Effector CD4-positive, alpha-beta T cell (primary cell): ENCODE data around the gene USF3.
"Not testable (repeated sequence)": the region's sequence is repeated elsewhere in the genome, so short reads cannot be mapped to it uniquely, and the experiment has no call there.

Experiments used
- DNase-seq: peaks from one replicate; pipeline ENCODE4 v3.0.0-alpha.2; 2020

USF3 gene

DNA sequence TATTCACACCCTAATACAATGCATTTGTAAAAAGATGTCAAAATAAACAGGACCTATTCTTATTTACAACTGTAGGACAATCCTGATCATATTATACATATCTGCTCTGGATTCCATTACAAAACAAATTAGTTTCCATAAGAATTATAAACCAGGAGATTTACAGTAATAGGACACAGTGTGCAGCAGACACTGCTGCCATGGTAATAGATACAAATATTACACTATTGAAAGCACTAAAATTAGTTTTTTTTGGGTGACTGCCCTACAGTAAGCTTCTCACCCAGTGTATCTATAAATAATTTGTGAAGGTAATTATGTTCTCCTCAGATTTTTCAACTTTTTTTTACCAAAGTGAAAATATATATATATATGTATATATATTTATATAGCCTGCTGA, 47.9 kb downstream of the USF3 start:
- DNase-seq: no peak

GRCh38 chr3:113643583-113643982, 52.9 kb downstream of the USF3 start:
- DNase-seq: no peak

- no peak for DNase-seq
Measured at GRCh38 chr3:113638910-113639309, 57.5 kb downstream of the USF3 start.

DNA sequence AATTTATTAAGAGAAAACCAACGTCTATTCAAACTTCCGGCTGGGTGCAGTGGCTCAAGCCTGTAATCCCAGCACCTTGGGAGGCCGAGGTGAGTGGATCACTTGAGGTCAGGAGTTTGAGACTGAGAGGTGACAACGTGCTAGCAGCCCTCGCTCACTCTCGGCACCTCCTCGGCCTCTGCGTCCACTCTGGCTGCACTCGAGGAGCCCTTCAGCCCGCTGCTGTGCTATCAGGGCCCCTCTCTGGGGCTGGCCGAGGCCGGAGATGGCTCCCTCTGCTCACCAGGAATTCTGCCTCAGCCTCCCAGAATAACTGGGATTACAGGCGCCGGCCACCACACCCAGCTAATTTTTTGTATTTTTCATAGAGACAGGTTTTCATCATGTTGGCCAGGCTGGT, 58.7 kb downstream of the USF3 start:
- DNase-seq: no peak

GRCh38 chr3:113636034-113636433, 60.4 kb downstream of the USF3 start:
- not testable (repeated sequence) for DNase-seq

- no peak for DNase-seq
Measured at GRCh38 chr3:113634782-113635474, 61.5 kb downstream of the USF3 start.

DNA sequence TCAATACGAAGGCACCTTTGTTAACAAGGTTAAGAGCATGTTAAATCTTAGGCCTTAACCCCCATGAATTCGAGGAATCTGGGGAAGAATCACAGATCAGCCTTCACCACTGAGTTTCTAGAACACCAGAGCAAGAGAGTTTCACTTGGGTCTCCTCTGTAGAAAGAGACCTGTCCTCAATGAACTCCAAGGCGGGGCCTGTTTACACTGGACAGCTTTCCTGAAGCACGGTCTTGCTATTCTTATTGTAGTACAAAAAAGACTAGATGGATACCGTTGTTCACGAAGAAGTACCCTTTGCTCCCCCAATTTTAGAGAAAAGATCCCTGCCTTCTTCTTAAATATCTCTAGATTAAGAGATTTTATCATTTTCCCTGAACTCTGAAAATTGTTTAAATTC, 64.9 kb downstream of the USF3 start:
- DNase-seq: no peak

DNA sequence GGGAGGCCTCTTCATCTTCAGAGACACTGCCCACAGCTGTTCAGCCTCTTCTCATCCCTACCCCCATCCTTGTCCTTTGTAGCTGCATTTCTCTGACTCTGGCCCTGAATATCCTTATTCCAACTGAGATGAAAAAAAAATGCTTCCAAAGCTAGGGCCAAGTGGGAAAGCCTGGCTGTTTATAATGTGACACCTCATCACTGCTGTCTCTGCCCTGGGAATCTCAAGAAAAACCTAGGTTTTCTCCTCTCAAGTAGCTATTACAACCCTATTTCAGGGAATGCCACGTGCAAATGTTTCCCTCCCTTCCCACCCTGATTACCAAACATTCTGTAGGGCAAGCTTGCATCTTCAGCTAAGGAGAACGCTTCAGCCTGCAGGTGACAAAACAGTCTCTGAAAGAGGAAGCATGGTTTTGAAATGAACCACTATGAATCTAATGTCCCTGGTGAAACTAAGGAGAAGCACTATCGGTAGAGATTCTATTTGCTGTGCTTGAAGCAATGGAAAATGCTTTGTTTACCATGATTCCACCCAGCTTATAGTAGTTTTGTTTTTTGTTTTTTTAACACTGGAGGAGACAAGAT, 65.4 kb downstream of the USF3 start:
- no peak for DNase-seq

DNA sequence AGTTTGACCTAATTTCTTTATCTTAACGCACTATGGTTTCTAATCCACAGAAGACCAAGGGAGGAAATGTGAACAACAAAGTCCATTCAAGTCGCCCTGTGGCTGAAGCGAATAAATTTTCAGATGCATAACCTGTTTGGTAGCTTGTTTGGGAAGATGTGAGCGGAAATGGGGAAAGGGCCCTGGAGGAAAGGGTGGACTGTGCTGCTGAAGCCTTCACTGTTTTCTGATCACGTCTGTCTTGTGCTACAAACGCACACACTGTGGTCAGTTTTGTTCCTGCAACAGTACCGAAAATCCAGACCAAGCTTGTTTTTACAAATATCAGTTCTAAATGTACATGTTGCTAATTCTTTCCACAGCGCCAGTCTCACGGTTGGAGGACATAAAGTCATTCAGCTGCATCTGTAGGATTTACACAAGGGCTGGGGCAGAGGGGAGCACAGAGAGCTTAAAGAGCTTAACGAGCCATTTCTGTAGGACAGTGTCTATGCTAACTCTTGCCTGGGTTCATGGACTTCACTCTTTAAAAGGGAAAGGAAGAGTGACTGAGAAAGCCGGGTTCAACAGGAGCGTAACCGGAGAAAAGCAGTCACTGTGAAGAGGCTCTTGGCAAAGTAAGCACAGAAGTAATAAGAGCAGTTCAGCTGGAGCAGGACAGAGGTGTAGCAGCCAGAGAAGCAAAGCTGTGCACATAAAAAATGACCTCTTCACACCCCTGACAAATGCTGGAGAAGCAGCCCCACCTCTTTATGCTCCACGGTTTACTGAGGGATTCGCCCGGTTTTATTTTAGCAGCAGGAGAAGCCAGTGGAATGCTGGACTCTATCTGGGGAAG, 66.6 kb downstream of the USF3 start:
- DNase-seq: no peak

- no peak for DNase-seq
Measured at GRCh38 chr3:113628788-113629187, 67.7 kb downstream of the USF3 start.

- DNase-seq: no peak
Measured at GRCh38 chr3:113628316-113628715, 68.1 kb downstream of the USF3 start.

DNA sequence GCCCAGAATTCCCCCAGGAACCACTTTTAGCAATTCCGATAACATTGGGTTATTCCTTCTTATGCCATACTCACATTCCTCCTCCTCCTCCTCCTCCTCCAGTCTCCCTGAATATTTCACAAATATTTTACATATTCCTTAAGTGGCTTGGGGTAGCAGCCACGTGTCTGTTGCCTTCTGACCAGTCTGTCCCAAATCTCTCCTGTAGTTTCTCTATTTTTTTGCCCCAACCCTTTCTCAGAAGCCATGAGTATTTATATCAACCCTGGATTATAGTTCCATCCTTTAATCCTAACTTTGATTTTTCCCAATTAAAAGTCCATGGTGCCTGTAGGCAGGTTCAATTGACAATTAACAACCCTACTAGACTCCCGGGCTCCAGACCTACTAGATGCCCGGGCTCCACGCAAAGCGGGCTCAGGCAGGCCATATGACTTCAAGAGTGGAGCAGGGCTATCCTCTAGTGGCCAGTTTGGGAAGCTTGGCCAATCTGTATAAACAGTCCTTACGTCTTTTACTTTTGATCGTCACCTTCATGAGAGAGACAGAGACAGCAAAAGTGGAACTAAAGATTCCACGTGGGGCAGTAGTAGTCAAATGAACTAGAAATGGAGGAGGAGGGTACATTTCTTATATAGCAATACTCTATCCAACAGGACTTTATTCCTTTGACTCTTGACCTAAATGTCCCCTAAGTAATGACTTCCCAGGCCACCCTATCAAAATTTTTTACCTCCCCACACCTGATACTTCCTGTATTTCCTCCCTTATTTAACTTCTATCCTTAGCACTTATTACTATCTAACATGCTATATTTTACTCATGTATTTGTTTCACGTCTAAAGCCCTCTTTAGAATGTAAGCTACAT, 69.7 kb downstream of the USF3 start:
- no peak for DNase-seq

DNA sequence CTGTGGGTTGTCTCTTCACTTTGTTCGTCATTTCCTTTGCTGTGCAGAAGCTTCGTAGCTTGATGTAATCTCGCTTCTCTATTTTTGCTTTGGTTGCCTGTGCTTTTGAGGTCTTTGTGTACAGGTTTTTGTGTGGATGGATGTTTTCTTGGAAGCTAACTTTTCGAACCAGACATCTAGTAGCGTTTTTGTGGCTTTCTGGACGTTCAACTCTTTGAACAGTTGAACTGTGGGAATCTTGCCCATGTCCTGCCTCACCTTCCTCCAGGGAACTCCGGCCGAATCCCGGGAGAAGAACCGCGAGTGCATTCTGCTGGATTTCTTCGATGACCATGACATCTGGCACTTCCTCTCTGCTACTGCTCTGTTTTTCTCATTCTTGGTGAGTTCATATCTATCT, 70.6 kb downstream of the USF3 start:
- no peak for DNase-seq

DNA sequence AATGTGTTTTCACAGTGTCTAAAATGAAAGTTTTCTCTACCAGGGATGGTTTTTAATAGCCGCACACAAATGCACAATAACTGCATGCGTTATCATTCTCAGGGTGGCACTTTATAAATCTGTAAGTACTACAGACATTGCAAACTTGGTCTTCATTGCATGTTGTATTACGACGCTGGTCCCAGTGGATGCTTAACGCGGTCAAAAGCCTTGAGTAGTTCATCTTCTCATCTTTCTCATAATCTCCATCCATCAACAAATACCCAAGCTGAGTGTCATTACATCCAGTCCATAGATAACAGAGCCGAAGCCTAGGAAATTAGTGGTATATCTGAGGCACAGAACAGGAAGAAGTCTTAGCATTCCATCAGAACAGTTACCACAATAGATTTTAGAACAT, 72.6 kb downstream of the USF3 start:
- no peak for DNase-seq

DNA sequence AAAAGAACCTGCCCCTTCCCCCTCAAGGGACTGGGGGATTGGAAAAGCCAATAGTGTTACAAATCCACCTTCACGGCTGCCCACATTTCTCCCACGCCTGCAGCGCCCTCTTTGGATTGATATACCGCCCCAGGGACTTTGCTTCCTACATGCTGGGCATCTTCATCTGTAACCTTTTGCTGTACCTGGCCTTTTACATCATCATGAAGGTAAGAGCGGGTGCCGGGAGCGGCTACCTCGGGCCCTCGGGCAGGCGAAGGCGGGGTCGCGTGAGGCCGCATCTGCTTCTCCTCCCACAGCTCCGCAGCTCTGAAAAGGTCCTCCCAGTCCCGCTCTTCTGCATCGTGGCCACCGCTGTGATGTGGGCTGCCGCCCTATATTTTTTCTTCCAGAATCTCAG, 73.1 kb downstream of the USF3 start:
- no peak for DNase-seq

- no peak for DNase-seq
Measured at GRCh38 chr3:113620091-113620490, 76.4 kb downstream of the USF3 start.

- no peak for DNase-seq
Measured at GRCh38 chr3:113617726-113618125, 78.7 kb downstream of the USF3 start.

DNA sequence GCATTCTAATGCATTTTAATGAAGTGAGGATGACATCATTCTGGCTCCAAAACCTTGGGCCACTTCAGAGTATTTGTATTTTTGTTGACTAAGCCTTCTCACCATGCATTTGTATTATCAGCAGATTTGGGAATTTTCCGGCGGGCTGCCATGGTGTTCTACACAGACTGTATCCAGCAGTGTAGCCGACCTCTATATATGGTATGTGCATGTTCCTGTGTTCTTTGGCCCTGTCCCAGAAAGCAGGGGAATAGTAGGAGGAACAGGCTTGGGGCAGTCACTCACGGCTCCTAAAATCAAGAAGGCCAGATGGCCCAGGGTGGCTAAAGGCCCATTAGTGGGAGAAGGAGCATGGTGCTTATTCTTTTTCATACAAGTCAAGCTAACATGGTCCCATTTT, 80.5 kb downstream of the USF3 start:
- no peak for DNase-seq

- DNase-seq: no peak
Measured at GRCh38 chr3:113614402-113614801, 82.0 kb downstream of the USF3 start.

DNA sequence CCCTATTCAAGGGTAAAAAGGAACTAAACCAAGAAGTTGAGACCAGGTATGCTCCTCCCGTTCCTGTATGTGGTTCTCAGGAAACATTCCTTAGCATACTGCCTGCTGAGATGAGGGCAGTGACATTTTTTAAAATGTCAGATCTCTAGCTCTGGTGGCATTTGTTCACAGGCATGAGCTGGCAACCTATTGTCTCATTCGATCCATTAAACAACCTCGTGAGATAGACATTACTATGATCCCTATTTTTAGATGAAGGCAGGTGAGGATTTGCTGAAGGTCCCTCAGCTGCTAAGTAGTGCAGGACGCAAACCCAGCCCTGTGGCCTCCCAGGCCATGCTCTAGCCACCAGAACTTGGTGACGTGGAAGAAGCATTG, 89.2 kb downstream of the USF3 start:
- no peak for DNase-seq

- DNase-seq: no peak
Measured at GRCh38 chr3:113606539-113607218, 89.8 kb downstream of the USF3 start.

DNA sequence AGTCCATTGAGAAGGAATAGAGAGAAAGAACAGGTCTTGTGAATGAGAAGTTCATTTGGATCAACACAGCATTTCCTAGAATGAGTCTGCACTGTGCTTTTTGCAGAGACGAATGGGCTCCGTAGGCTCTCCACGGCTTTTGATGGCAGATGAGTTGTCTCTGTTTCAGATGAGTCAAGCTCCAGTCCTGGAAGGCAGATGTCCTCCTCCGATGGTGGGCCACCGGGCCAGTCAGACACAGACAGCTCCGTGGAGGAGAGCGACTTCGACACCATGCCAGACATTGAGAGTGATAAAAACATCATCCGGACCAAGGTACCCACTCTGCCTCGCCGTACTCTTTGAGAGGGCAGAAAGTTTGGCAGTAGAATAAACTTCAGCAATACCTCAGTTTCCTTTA, 93.6 kb downstream of the USF3 start:
- DNase-seq: no peak

DNA sequence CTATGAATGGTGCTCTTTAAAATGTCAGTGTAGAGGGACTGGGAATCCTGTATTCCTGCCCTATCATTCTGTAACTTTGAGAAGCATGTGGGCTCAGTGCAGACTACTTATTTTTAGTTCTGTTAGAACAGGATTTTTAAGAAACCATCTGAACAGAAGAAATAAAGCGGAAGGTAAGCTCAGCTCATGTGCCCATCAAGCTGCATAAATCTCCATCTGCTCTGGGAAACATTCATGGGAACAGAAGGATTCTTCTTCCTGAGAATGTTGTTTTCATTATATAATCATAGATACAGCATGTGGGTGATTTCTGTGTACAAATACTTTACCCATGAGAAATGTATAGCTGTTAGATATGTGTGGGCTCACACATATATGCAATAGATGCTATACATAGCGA, 94.2 kb downstream of the USF3 start:
- no peak for DNase-seq
